Adrenal gland (tissue), 5 donors: Measurements from ENCODE around the gene KIF25.

Experiments
- POLR2A ChIP-seq, 2 donors: fragments of 450-650 bp; IDR thresholded peaks; one replicate each; pipeline ENCODE4 v1.6.1; 2017; ENCODE audit warnings: antibody characterized with exemption in 2 of 2, mild to moderate bottlenecking in 2 of 2, moderate library complexity in 1 of 2
- TF ChIP-seq, protein P1 (sequence below), 6 experiments: fragments of 450-650 bp in 4 of 6; fragments of 200-600 bp in 2 of 6; sonication (generic) in 1 of 6; IDR thresholded peaks; 1 replicate in 5 of 6; 2 replicates in 1 of 6; pipeline versions ENCODE4 v1.5.1 to v1.8.0; 2016 to 2021; ENCODE audit warnings: antibody characterized with exemption in 6 of 6, mild to moderate bottlenecking in 2 of 6, moderate library complexity in 1 of 6
- donor health status: DM: no; HTN: no; CAD: no.

DNA sequence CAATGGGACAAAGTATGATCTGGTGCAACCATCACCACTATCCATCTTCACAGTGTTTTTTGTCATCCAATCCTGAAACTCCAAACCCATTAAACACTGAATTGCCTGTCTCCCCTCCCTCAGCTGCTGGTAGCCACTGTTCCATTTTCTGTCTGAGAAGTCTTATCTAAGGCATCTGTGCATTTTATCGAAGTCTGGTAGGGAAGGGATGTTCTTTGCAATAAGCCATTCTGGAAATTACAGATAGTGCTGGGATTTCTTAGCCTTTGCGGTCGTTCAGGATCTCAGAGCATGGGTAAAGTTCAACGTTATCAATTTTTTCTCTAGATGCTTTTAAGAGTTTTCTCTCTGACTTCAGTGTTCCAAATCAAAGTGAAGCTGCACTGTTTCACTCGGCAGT lies 24.1 kb downstream of the KIF25 start:
- TF ChIP-seq, protein P1, sequence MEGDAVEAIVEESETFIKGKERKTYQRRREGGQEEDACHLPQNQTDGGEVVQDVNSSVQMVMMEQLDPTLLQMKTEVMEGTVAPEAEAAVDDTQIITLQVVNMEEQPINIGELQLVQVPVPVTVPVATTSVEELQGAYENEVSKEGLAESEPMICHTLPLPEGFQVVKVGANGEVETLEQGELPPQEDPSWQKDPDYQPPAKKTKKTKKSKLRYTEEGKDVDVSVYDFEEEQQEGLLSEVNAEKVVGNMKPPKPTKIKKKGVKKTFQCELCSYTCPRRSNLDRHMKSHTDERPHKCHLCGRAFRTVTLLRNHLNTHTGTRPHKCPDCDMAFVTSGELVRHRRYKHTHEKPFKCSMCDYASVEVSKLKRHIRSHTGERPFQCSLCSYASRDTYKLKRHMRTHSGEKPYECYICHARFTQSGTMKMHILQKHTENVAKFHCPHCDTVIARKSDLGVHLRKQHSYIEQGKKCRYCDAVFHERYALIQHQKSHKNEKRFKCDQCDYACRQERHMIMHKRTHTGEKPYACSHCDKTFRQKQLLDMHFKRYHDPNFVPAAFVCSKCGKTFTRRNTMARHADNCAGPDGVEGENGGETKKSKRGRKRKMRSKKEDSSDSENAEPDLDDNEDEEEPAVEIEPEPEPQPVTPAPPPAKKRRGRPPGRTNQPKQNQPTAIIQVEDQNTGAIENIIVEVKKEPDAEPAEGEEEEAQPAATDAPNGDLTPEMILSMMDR (IDR thresholded peaks at IDR 0.05): no peak
- TF ChIP-seq POLR2A (IDR thresholded peaks at IDR 0.05): no peak
